Measurements from ENCODE around the gene IL1R2.
"Not testable (repeated sequence)": the region's sequence is repeated elsewhere in the genome, so short reads cannot be mapped to it uniquely, and the experiment has no call there.

The IL1R2 gene

DNA sequence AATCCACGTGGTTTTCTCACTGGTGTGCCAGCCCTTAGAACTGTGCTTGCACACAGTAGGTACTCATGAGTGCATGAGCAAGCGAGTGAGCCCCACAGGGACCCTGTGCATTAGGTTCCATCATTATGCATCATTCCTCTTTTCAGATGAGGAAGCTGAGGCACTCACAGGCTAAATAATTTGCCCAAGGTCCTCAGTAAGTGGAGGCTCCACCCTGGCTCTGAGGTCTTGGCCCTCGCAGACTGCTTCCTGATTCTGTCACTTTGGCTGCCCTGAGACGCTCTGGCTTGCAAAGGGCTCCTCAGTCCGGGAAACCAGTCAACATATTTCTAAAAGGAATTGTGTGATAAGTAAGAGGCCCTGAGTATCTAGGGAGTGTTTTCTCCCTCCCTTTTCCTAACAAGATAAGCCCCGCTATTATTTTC, 71.7 kb downstream of the IL1R2 start:
- DNase-seq: no peak

DNA sequence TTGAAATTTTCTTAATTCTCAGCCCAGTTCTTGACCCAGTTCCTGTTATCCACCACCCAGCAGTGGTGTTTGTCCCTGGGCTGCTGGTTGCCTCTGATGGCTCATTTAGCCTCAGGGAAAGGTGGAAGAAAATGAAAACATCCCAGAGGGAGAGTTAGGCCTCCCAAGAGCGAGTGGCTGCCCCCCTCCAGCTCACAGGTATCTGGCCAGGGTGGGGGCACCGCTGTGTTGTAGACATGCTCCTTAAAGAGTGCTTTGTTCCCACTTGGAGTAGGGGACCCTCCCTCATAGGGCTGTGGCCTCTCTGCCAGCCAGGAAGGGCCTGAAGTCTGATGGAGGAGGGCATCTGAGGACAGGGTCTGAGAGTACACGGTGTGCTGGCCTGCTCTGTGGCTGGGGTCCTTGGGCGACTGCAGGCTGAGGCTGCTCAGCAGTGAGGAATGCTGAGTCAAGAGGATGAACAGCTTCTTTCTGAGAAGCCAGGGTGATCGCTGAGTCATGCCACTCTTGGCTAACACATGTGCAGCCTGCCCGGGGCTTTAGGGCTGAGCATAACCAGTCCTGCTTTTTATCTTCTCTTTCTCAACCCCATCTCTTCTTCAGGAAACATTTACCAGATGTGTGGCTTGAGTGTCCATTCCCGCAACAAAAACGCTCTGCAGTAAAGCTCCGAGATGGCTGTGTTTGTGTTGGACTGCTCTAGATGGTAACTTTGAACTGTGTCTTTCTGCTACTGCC, 72.3 kb downstream of the IL1R2 start:
- DNase-seq: peak; percentile 37

DNA sequence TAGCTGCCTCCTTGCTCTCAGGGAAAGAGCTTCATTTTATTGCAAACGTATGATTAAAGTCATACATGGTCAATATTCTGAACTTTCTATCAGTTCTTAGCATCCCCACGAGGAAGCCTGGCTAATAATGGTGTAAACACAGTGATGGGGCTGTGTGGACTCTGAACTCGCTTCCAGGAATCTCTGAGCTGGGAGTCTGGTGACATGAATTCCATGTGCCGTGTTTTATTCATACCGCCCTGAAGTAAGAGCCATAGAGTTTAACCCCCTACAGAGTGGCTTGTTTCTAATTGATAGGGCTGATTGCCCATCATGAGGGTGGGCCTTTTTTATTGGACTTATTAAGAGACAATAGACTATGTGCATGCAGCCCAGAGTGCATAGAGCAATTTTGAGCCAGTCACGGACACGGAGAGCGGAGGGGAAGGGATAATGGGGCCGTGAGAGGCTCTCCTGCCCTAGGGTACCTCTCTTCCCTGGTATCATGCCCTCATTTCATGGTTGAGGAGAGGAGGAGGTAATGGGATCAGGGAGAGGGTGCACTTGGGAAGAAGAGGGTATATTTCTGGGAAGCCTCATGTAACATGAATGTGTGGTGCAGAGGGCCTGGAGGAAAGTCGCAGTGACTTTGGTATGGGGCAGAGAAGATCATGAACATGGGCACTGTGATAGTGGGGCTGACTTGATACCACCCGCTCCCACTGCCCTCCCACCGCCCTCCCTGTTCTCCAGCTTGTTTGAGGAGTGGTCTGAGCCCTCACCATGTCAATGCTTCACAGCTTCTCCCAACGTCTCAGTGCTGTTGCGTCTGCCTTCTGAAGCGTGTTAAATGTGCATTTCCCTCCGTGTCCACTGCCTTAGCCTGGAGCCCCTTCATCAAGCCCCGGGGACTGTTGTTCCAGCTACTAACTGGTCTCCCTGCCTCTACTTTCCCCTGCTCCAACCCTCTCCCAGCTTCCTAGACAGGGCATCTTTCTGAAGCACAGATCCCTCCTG, 73.2 kb downstream of the IL1R2 start:
- DNase-seq: no peak

DNA sequence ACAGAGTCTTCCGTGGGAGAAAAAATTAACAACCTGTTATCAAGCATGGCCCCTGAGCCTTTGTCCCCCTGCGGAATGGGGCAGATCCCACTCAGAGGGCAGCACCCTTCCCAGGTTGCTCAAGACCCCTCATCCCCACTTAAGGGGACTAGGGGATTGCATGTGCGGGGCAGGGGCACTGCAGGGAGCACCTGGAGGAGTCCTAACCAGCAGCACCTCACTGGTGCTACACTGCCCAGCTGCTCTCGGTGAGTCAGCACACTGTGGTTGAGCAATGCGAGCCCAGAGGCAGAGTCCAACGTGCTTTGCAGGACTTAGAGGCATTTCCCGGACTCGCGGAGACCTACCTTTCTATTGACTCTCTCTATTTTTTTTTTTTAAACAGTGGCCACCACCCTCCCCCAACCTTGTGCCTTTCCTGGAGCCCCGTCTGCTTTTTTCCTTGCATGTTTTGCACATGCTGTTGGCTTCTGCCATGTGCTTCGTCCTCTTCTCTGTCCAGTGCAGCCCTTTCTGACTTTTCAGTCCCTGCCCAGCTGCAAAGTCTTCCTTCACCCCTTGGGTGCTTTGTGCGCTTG, 74.0 kb downstream of the IL1R2 start:
- no peak for DNase-seq

GRCh38 chr2:102066554-102066953, 74.8 kb downstream of the IL1R2 start:
- DNase-seq: no peak

GRCh38 chr2:102068126-102068525, 76.4 kb downstream of the IL1R2 start:
- DNase-seq: not testable (repeated sequence)

GRCh38 chr2:102069311-102069974, 77.7 kb downstream of the IL1R2 start:
- no peak for DNase-seq

DNA sequence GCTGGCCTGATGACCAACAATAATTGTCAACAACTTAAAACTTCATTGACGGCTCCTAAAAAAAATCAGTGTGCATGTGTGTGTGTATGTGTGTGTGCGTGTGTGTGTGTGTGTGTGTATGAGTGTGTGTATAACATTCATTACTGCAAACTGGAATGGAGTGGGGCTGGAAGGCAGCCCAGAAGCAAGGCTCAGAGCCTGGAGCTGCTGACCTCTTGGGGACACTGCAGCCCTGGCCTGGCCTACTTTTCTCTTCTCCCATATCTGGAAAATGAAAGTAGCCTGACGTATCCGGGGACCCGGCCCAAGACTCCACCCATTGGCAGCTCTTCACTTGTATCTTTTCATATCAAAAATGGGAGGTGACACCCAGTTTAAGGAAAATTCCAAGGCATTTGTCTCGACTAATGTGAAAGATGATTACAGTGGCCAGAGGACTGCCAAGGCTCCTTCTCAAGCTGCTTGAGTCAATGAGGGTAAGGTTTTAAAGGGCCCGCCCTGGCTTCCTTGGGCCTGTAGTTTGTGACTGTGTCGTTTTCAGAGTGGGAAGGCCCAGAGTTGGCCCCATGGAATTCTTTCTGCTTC, 78.4 kb downstream of the IL1R2 start:
- DNase-seq: no peak

GRCh38 chr2:102072741-102073140, 81.0 kb downstream of the IL1R2 start:
- DNase-seq: no peak

DNA sequence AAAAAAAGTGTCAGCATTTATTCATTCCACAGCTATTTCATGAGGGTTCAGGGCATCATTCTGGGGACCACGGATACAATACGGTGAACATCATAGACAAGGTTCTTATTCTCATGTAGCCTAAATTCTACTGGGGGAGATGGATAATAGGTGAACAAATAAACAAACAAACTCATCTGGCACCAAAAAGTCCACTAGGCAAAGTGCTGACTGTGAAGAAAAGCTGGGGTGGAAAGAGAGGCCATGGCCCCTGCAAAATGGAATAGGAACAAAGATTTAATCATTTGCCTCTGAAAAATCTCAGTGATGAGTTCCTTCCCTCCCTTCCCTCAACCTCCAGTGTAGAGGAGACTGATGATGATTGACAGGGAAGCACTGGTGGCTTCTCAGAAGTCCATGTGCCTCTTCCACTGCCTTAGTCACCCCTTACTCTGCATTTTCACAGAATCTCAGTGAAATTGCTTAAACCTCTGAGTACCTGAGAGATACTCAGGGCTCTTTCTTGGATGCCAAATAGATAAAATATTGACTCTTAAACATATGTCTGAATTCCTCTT, 81.5 kb downstream of the IL1R2 start:
- DNase-seq: no peak

DNA sequence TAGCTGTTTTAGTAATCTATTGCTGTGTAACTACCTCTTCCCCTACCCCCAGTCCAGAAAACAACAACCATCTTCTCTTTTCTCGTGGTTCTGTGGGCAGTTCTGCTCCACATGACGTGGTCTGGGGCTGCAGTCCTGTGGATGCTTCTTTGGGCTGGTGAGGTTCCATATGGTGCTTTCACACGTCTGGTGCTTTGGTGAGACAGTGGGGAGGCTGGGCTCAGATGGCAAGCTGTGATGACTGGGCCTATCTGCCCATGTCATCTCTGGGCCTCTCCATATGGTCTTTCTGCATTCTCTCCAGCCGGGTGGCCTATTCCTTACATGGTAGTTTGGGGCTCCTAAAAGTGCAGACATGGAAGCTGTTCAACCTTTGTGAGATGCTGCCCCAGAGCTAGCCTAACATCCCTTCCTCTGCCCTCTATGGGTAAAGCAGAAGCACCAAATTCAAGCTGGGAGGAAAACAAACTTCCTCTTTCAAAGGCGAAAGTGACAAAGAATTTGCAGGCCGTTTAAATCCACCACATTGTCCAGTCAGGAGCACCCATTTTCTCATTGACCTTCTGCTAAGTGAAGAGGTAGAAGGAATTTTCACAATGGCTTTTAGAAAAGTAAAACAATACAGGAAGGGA, 82.5 kb downstream of the IL1R2 start:
- DNase-seq: no peak

- no peak for DNase-seq
These were observed 83.7 kb downstream of the IL1R2 start for GRCh38 chr2:102075479-102075878.

- DNase-seq: no peak
These were observed 84.8 kb downstream of the IL1R2 start for GRCh38 chr2:102076512-102076911.

All from NCI-H510A (cell line).